Measurements from ENCODE around the gene SLC1A7. TPM values are rescaled to one million over a fixed set of nuclear protein-coding genes. Genes with fewer than 3 reads are reported as not detected.

SLC1A7 gene
- total RNA-seq, 1 experiment from 2014 or later = 0.31 TPM

DNA sequence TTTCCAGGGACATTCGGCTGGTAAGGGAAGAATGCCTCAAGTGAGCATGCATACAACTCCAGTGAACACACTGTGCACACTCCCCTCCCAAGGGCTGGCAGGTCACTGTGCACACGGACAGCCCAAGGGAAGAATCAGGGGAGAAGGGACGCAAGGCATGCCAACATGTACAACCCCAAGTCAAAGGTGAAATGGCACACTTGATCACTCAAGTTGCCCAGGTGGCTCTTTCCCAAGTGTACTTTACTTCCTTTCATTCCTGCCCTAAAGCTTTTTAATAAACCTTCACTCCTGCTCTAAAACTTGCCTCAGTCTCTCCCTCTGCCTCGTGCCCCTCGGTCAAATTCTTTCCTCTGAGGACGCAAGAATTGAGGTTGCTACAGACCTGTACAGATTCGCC is 13.5 kb upstream of the SLC1A7 start:
- CTCF ChIA-PET = no interaction called here
- DNase-seq (ENCODE audit: low read depth, low spot score) (no peak), ATAC-seq (no peak)
- in situ Hi-C loops (cut with HindIII; ENCODE audit: low pct_unique_long_range_greater_than_20kb, low sequenced_read_pairs) = no loop called here
- no peaks in the 10 kb centered on the region for H3K27me3 ChIP-seq (ENCODE audit: control insufficient read depth, insufficient read depth, low read length)
- TF ChIP-seq REST (IDR thresholded peaks at IDR 0.05; ENCODE audit: insufficient read depth in 1 of 2, low read depth in 2 of 2, low read length in 1 of 2) (no peak), SIN3A (IDR thresholded peaks at IDR 0.05; ENCODE audit: borderline replicate concordance, insufficient read depth, low read depth, low read length) (no peak), TCF7L2 (IDR thresholded peaks at IDR 0.05; ENCODE audit: low read depth, low read length) (no peak), POLR2AphosphoS5 (IDR thresholded peaks at IDR 0.05; ENCODE audit: low read depth, low read length) (no peak)
- TF ChIP-seq, protein P1, sequence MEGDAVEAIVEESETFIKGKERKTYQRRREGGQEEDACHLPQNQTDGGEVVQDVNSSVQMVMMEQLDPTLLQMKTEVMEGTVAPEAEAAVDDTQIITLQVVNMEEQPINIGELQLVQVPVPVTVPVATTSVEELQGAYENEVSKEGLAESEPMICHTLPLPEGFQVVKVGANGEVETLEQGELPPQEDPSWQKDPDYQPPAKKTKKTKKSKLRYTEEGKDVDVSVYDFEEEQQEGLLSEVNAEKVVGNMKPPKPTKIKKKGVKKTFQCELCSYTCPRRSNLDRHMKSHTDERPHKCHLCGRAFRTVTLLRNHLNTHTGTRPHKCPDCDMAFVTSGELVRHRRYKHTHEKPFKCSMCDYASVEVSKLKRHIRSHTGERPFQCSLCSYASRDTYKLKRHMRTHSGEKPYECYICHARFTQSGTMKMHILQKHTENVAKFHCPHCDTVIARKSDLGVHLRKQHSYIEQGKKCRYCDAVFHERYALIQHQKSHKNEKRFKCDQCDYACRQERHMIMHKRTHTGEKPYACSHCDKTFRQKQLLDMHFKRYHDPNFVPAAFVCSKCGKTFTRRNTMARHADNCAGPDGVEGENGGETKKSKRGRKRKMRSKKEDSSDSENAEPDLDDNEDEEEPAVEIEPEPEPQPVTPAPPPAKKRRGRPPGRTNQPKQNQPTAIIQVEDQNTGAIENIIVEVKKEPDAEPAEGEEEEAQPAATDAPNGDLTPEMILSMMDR (IDR thresholded peaks at IDR 0.05) = no peak
- H3K36me3 ChIP-seq (ENCODE audit: control insufficient read depth, insufficient read depth, low read length) = no peaks in the 10 kb centered on the region
- H3K4me1 ChIP-seq (ENCODE audit: control insufficient read depth, insufficient read depth, low read length) = no peaks in the 10 kb centered on the region
- no peaks in the 10 kb centered on the region for H3K9me3 ChIP-seq (ENCODE audit: control insufficient read depth, insufficient read depth, low read depth, low read length)
- intact Hi-C loops (cut with micrococcal nuclease; ENCODE audit: unreplicated experiment) = no loop called here
- POLR2A ChIA-PET = no interaction called here
- BruUV-seq (replicated peaks) = no TSS peak
- no peak overlapping the region for H3K4me3 ChIP-seq (ENCODE audit: low read depth in 2 of 2, low read length in 2 of 2)
- H3K27ac ChIP-seq (ENCODE audit: low read length) = no peak overlapping the region

DNA sequence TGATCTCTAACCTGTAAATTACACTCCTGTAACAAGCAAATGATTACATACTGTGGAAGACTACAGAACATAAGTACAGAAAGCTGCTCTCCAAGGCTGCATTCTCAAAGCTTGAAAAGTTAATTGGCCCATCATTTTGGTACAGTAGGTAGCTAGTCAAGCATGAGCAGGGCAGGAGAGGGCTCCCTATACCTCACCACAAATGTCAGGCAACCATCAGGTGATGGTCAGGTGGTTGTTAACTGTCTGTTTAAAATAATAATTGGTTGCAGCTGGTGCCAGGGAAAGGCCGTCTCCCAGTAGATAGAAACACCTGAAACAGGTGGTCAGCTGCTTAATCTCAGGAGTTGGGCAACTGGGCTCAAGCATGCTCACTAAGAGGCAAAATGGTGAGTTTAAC is 13.1 kb upstream of the SLC1A7 start:
- no peaks in the 10 kb centered on the region for H3K9me3 ChIP-seq (ENCODE audit: control insufficient read depth, insufficient read depth, low read depth, low read length)
- H3K36me3 ChIP-seq (ENCODE audit: control insufficient read depth, insufficient read depth, low read length) = no peaks in the 10 kb centered on the region
- no peak overlapping the region for H3K4me3 ChIP-seq (ENCODE audit: low read depth in 2 of 2, low read length in 2 of 2)
- ATAC-seq (no peak), DNase-seq (ENCODE audit: low read depth, low spot score) (no peak)
- in situ Hi-C loops (cut with HindIII; ENCODE audit: low pct_unique_long_range_greater_than_20kb, low sequenced_read_pairs) = no loop called here
- H3K27ac ChIP-seq (ENCODE audit: low read length) = no peak overlapping the region
- BruUV-seq (replicated peaks) = no TSS peak
- no peaks in the 10 kb centered on the region for H3K27me3 ChIP-seq (ENCODE audit: control insufficient read depth, insufficient read depth, low read length)
- H3K4me1 ChIP-seq (ENCODE audit: control insufficient read depth, insufficient read depth, low read length) = no peaks in the 10 kb centered on the region
- intact Hi-C loops (cut with micrococcal nuclease; ENCODE audit: unreplicated experiment) = no loop called here
- POLR2A ChIA-PET = no interaction called here
- CTCF ChIA-PET = no interaction called here
- TF ChIP-seq SIN3A (IDR thresholded peaks at IDR 0.05; ENCODE audit: borderline replicate concordance, insufficient read depth, low read depth, low read length) (no peak), POLR2AphosphoS5 (IDR thresholded peaks at IDR 0.05; ENCODE audit: low read depth, low read length) (no peak), REST (IDR thresholded peaks at IDR 0.05; ENCODE audit: insufficient read depth in 1 of 2, low read depth in 2 of 2, low read length in 1 of 2) (no peak), TCF7L2 (IDR thresholded peaks at IDR 0.05; ENCODE audit: low read depth, low read length) (no peak)
- TF ChIP-seq, protein P1 (IDR thresholded peaks at IDR 0.05) = no peak
